Spleen (tissue), 11 donors: ENCODE results near the gene AFMID. TPM values are rescaled to one million over a fixed set of nuclear protein-coding genes. Genes with fewer than 3 reads are reported as not detected.

Source experiments
- DNase-seq: peaks from one replicate; pipeline ENCODE4 v3.0.0-alpha.2; 2020
- H3K27ac ChIP-seq, 8 donors: fragments of 200-600 bp; sonication (generic) in 7 of 8; 1 replicate in 4 of 8; 2 replicates in 4 of 8; pipeline versions ENCODE4 v1.5.0 to v1.8.0; 2016 to 2021; ENCODE audit warnings: inconsistent platforms in 4 of 8, mild to moderate bottlenecking in 4 of 8, moderate library complexity in 1 of 8
- H3K27me3 ChIP-seq, 7 donors: fragments of 200-600 bp; sonication (generic) in 6 of 7; replicated peaks in 1 of 7; 1 replicate in 4 of 7; 2 replicates in 3 of 7; pipeline versions ENCODE4 v1.5.0 to v1.8.0; 2016 to 2021; ENCODE audit warnings: inconsistent platforms in 3 of 7, mild to moderate bottlenecking in 1 of 7
- H3K36me3 ChIP-seq, 6 donors: fragments of 200-600 bp; sonication (generic) in 5 of 6; 1 replicate in 4 of 6; 2 replicates in 2 of 6; pipeline versions ENCODE4 v1.5.0 to v1.8.0; 2016 to 2021; ENCODE audit warnings: inconsistent platforms in 2 of 6
- H3K4me1 ChIP-seq, 6 donors: fragments of 200-600 bp; sonication (generic) in 5 of 6; 1 replicate in 3 of 6; 2 replicates in 3 of 6; pipeline versions ENCODE4 v1.5.0 to v1.8.0; 2016 to 2021; ENCODE audit warnings: inconsistent platforms in 3 of 6
- H3K4me3 ChIP-seq, 8 donors: fragments of 200-600 bp; sonication (generic) in 7 of 8; 1 replicate in 4 of 8; 2 replicates in 4 of 8; pipeline versions ENCODE4 v1.5.0 to v1.8.0; 2016 to 2021; ENCODE audit warnings: inconsistent platforms in 4 of 8, mild to moderate bottlenecking in 4 of 8, moderate library complexity in 2 of 8
- H3K9me3 ChIP-seq, 8 donors: fragments of 200-600 bp; sonication (generic) in 7 of 8; 1 replicate in 4 of 8; 2 replicates in 4 of 8; pipeline versions ENCODE4 v1.5.0 to v1.8.0; 2016 to 2021; ENCODE audit warnings: inconsistent platforms in 4 of 8
- CTCF ChIP-seq, 11 experiments: fragments of 200-600 bp in 7 of 11; fragments of 450-650 bp in 4 of 11; sonication (generic) in 4 of 11; IDR thresholded peaks in 8 of 11; conservative IDR thresholded peaks in 3 of 11; 1 replicate in 7 of 11; 2 replicates in 4 of 11; pipeline versions ENCODE4 v1.4.0 to v1.8.0; 2016 to 2021; ENCODE audit warnings: antibody characterized with exemption in 11 of 11, inconsistent platforms in 4 of 11, mild to moderate bottlenecking in 1 of 11
- POLR2A ChIP-seq, 3 donors: fragments of 450-650 bp; IDR thresholded peaks; one replicate each; pipeline ENCODE4 v1.5.1; 2017; ENCODE audit warnings: antibody characterized with exemption in 3 of 3, mild to moderate bottlenecking in 1 of 3
- POLR2AphosphoS5 ChIP-seq, 3 donors: sonication (generic); formaldehyde crosslinking; IDR thresholded peaks; one replicate each; pipeline ENCODE4 v1.5.1; 2017; ENCODE audit warnings: antibody characterized with exemption in 3 of 3
- WGBS, 5 donors: extraction: QIAGEN DNeasy Blood & Tissue Kit in 3 of 5; methylation state at CpG; one replicate each; pipeline versions ENCODE4 v1.1.5 to v1.1.7; 2013 to 2018; 5-methylcytosine and 5-hydroxymethylcytosine counted together
- intact Hi-C: fragments of 100-400 bp; cut with DNase I; formaldehyde crosslinking; loops from one replicate; pipeline ENCODE4 v1.15.0; 2023; ENCODE audit warnings: low total_unique reads
- polyA plus RNA-seq, 3 donors: library from polyadenylated mRNA; stranded (reverse); fragments of 200-250 nt; gene quantifications; one replicate each; pipeline ENCODE4 v1.2.1, GENCODE V29; 2013
- total RNA-seq, 7 donors: library from RNA; depleted of rRNA in 3 of 7; stranded (reverse); fragments of >200 nt in 3 of 7; fragmentation: NEBNext Ultra II Directional in 4 of 7; extraction: Animal tissue kit (Norgen Biotek cat#: 25700) in 4 of 7; gene quantifications; one replicate each; pipeline versions ENCODE4 v1.1.0 to v1.2.1, GENCODE V29; 2016 to 2021
- donor health status: healthy with polysubstance abuse.
- donor health status: DM: no; HTN: no; CAD: no; lungs with moderate emphysema.
- donor health status: DM: no; HTN: no; CAD: no.
- donor health status: Bipolar disorder and iron deficiency.
- donor health status: healthy.
- donor health status: DM: no; HTN: no; CAD: no.
- donor health status: DM: yes; HTN: yes; CAD: no.

Gene AFMID
- total and polyA plus RNA-seq, 10 donors = 13.1 to 42.5 (median 24.2) TPM

GRCh38 chr17:78226055-78226758 lies 39.0 kb downstream of the AFMID start:
- Histone ChIP-seq H3K27me3 (peaks cover 0 to 50% (median 11%) of the 10 kb centered on the region in 7 donors), H3K4me1 (peaks cover 0 to 21% (median 13%) of the 10 kb centered on the region in 6 donors), H3K9me3 (no peaks in the 10 kb centered on the region), H3K27ac (no peak overlapping the region), H3K36me3 (peaks cover 0 to 37% (median 0%) of the 10 kb centered on the region in 6 donors), H3K4me3 (no peak overlapping the region)
- intact Hi-C loops = no loop called here
- DNase-seq = no peak
- TF ChIP-seq POLR2AphosphoS5 (IDR thresholded peaks at IDR 0.05) (no peak), CTCF (IDR thresholded peaks at IDR 0.05 in 8 of 11, conservative IDR thresholded peaks at IDR 0.05 in 3 of 11) (no peak), POLR2A (IDR thresholded peaks at IDR 0.05) (no peak)
- WGBS, 5 donors = 68 to 77% (median 74%) methylated on average over 12 of the region's 12 CpGs

- Histone ChIP-seq H3K27me3 (peaks cover 0 to 57% (median 18%) of the 10 kb centered on the region in 7 donors), H3K4me1 (peaks cover 0 to 28% (median 17%) of the 10 kb centered on the region in 6 donors), H3K27ac (no peak overlapping the region), H3K9me3 (no peaks in the 10 kb centered on the region), H3K4me3 (no peak overlapping the region), H3K36me3 (peaks cover 0 to 30% (median 0%) of the 10 kb centered on the region in 6 donors)
- no peak for DNase-seq
- intact Hi-C loops = no loop called here
- TF ChIP-seq POLR2AphosphoS5 (IDR thresholded peaks at IDR 0.05) (peak; percentile 7 to 51 (median 41)), POLR2A (IDR thresholded peaks at IDR 0.05) (no peak)
- WGBS, 5 donors = 30 to 45% (median 33%) methylated on average over 20 of the region's 20 CpGs
Measured at GRCh38 chr17:78226759-78227454, 39.7 kb downstream of the AFMID start.

- Histone ChIP-seq H3K27ac (no peak overlapping the region), H3K36me3 (peaks cover 0 to 29% (median 0%) of the 10 kb centered on the region in 6 donors), H3K4me1 (peaks cover 0 to 34% (median 22%) of the 10 kb centered on the region in 6 donors), H3K4me3 (no peak overlapping the region), H3K27me3 (peaks cover 0 to 62% (median 24%) of the 10 kb centered on the region in 7 donors), H3K9me3 (no peaks in the 10 kb centered on the region)
- WGBS, 5 donors = 54 to 76% (median 56%) methylated on average over 10 of the region's 10 CpGs
- DNase-seq = no peak
- intact Hi-C loops = no loop called here
- TF ChIP-seq POLR2AphosphoS5 (IDR thresholded peaks at IDR 0.05) = no peak
- no peak for TF ChIP-seq CTCF (IDR thresholded peaks at IDR 0.05 in 8 of 11, conservative IDR thresholded peaks at IDR 0.05 in 3 of 11)
Measured at GRCh38 chr17:78227455-78227916, 40.3 kb downstream of the AFMID start.

- Histone ChIP-seq H3K27ac (no peak overlapping the region), H3K4me1 (peaks cover 0 to 38% (median 23%) of the 10 kb centered on the region in 6 donors), H3K36me3 (peaks cover 0 to 22% (median 0%) of the 10 kb centered on the region in 6 donors), H3K27me3 (peaks cover 0 to 69% (median 30%) of the 10 kb centered on the region in 7 donors), H3K9me3 (no peaks in the 10 kb centered on the region), H3K4me3 (no peak overlapping the region)
- 70 to 80% (median 79%) methylated on average over 4 of the region's 4 CpGs for WGBS, 5 donors
- DNase-seq = no peak
- TF ChIP-seq CTCF (IDR thresholded peaks at IDR 0.05 in 8 of 11, conservative IDR thresholded peaks at IDR 0.05 in 3 of 11) = no peak
- TF ChIP-seq POLR2A (IDR thresholded peaks at IDR 0.05) = no peak
- intact Hi-C loops = no loop called here
Measured at GRCh38 chr17:78228176-78228575, 41.0 kb downstream of the AFMID start.
